Ishikawa (cell line): Measurements from ENCODE around the gene TNS3.
A peak's percentile ranks its signal among the peaks of the same experiment; 100 is the strongest.

Source experiments
- CEBPB ChIP-seq: IDR thresholded peaks from 2 replicates; pipeline ENCODE4 v1.6.1; 2012
- CREB1 ChIP-seq: IDR thresholded peaks from 2 replicates; pipeline ENCODE4 v1.6.1; 2012; ENCODE audit warnings: low read depth
- EGR1 ChIP-seq: IDR thresholded peaks from 2 replicates; pipeline ENCODE4 v1.6.1; 2012
- EP300 ChIP-seq: IDR thresholded peaks from 2 replicates; pipeline ENCODE4 v1.6.1; 2012; ENCODE audit warnings: borderline replicate concordance
- FOXM1 ChIP-seq: IDR thresholded peaks from 2 replicates; pipeline ENCODE4 v1.6.1; 2012; ENCODE audit warnings: low read depth, borderline replicate concordance
- MAX ChIP-seq: IDR thresholded peaks from 2 replicates; pipeline ENCODE4 v1.6.1; 2012
- NFIC ChIP-seq: IDR thresholded peaks from 2 replicates; pipeline ENCODE4 v1.6.1; 2012
- RAD21 ChIP-seq: IDR thresholded peaks from 2 replicates; pipeline ENCODE4 v1.6.1; 2012; ENCODE audit warnings: low read depth
- REST ChIP-seq: IDR thresholded peaks from 2 replicates; pipeline ENCODE4 v1.6.1; 2012; ENCODE audit warnings: low read depth, mild to moderate bottlenecking
- TAF1 ChIP-seq: IDR thresholded peaks from 2 replicates; pipeline ENCODE4 v1.6.1; 2012; ENCODE audit warnings: low read depth, mild to moderate bottlenecking
- TCF12 ChIP-seq: IDR thresholded peaks from 2 replicates; pipeline ENCODE4 v1.6.1; 2012; ENCODE audit warnings: low read depth
- TEAD4 ChIP-seq: IDR thresholded peaks from 2 replicates; pipeline ENCODE4 v1.6.1; 2012
- YY1 ChIP-seq: IDR thresholded peaks from 2 replicates; pipeline ENCODE4 v1.6.1; 2012; ENCODE audit warnings: low read depth
- ZBTB7A ChIP-seq: IDR thresholded peaks from 2 replicates; pipeline ENCODE4 v1.6.1; 2012; ENCODE audit warnings: low read depth
- TF ChIP-seq, protein P1 (sequence below): IDR thresholded peaks from 2 replicates; pipeline ENCODE4 v1.6.1; 2012

TNS3 gene

DNA sequence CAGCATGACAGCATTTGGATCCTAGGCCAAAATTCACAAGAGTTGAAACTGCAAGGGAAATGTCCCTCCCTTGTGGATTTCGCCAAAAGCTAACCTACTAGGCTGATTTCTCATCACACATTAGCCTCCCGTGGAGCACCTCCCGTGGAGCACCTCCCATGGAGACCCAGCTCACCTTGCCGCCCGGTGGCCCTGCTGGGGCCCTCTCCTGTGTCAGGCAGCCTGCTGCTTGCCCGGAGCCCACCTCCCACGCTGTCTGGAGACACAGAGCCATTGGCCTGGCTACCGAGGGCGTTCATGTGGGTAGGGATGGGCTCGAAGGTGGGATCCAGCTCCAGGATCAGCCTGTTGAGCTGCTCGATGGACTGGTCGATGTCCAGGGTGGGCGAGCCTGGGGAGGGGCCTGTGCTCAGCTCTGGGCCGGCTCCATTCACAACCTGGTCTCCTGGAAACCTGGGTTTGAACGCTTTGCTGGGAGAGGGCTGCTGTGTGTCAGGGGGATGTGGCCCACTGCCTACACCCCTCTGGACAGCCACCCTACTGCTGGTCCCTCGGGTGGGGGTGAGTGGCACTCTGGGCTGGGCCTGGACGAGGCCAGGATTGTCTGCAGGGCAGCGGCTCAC is 213.6 kb downstream of the TNS3 start:
- TF ChIP-seq NFIC (peak; percentile 83), REST (no peak), CEBPB (peak; percentile 20; the same call in 1 of the 2 replicates), CREB1 (no peak), TCF12 (peak; percentile 93), RAD21 (0 out of 2 replicates have a peak, but pooled peaks have one; percentile 6), MAX (0 out of 2 replicates have a peak, but pooled peaks have one; percentile 46), EP300 (peak; percentile 92), FOXM1 (peak; percentile 60; the same call in 1 of the 2 replicates), TAF1 (no peak), TEAD4 (peak; percentile 74), ZBTB7A (no peak), YY1 (no peak), EGR1 (peak; percentile 78)
- TF ChIP-seq, protein P1, sequence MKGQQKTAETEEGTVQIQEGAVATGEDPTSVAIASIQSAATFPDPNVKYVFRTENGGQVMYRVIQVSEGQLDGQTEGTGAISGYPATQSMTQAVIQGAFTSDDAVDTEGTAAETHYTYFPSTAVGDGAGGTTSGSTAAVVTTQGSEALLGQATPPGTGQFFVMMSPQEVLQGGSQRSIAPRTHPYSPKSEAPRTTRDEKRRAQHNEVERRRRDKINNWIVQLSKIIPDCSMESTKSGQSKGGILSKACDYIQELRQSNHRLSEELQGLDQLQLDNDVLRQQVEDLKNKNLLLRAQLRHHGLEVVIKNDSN: no peak

DNA sequence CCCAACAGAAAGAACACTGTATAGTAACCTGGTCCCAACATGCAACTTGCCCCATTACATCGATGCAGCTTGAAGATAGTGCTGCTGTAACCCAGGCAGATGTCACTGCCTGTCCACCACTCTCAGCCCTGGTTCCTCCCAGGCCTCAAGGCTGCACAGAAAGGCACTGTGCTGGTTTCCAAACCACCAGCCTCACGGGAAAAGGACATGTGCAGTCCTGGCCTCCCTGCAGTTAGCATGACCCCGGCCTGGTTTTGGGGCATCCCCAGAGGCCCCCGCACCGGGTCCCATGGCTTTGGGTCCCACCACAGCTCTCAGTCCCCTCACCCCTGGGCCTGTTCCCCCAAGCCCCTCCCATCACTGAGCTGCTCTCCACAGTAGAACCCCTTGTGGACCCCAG is 214.5 kb downstream of the TNS3 start:
- TF ChIP-seq YY1 (no peak), TAF1 (no peak)

GRCh38 chr7:47366960-47367359 is 215.0 kb downstream of the TNS3 start:
- TF ChIP-seq TCF12: no peak
- TF ChIP-seq TAF1: no peak
- TF ChIP-seq MAX: no peak
- no peak for TF ChIP-seq NFIC
- no peak for TF ChIP-seq ZBTB7A
- TF ChIP-seq FOXM1: no peak
- no peak for TF ChIP-seq YY1
- no peak for TF ChIP-seq EGR1
- TF ChIP-seq EP300: no peak
- TF ChIP-seq TEAD4: no peak
- TF ChIP-seq RAD21: no peak
- TF ChIP-seq CREB1: no peak
- TF ChIP-seq CEBPB: no peak

GRCh38 chr7:47366211-47366610 is 215.7 kb downstream of the TNS3 start:
- TF ChIP-seq REST: no peak

DNA sequence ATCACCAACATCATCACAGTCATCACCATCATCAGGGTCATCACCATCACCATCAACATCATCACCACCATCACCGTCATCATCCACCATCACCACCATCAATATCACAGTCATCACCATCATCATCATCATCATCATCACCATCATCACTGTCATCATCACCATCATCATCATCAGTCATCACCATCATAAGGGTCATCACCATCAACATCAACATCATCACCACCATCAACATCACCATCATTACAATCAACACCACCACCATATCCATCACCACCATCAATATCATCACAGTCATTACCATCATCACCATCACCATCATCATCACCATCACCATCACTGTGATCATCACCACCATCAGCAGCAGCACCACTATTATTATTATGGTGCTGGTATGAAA is 218.9 kb downstream of the TNS3 start:
- no peak for TF ChIP-seq YY1
- no peak for TF ChIP-seq EGR1
- no peak for TF ChIP-seq MAX
- no peak for TF ChIP-seq FOXM1
- TF ChIP-seq RAD21: no peak

- TF ChIP-seq TAF1 (no peak), CREB1 (no peak), NFIC (peak; percentile 79), TCF12 (no peak; the same call in 1 of the 2 replicates), FOXM1 (no peak), ZBTB7A (no peak), TEAD4 (no peak), REST (no peak), EP300 (peak; percentile 44; the same call in 1 of the 2 replicates), MAX (no peak; the same call in 1 of the 2 replicates), CEBPB (no peak)
- TF ChIP-seq, protein P1: 0 out of 2 replicates have a peak, but pooled peaks have one; percentile 23
Observed at GRCh38 chr7:47361746-47362215, 220.1 kb downstream of the TNS3 start.
